Suprapubic skin (tissue), 4 donors: ENCODE data around the gene PAEP. TPM values are rescaled to one million over a fixed set of nuclear protein-coding genes. Genes with fewer than 3 reads are reported as not detected.

Experiments
- DNase-seq, 2 donors: peaks; one replicate each; pipeline ENCODE4 v3.0.0-alpha.2; 2019; ENCODE audit warnings: low spot score in 2 of 2
- H3K27ac ChIP-seq: fragments of 200-600 bp; sonication (generic); one replicate; pipeline ENCODE4 v1.5.1; 2019
- H3K27me3 ChIP-seq: fragments of 200-600 bp; sonication (generic); one replicate; pipeline ENCODE4 v1.5.1; 2019
- H3K36me3 ChIP-seq: fragments of 200-600 bp; sonication (generic); one replicate; pipeline ENCODE4 v1.5.1; 2019
- H3K4me1 ChIP-seq: fragments of 200-600 bp; sonication (generic); one replicate; pipeline ENCODE4 v1.5.1; 2019
- H3K4me3 ChIP-seq: fragments of 200-600 bp; sonication (generic); one replicate; pipeline ENCODE4 v1.5.1; 2019; ENCODE audit warnings: mild to moderate bottlenecking
- H3K9me3 ChIP-seq: fragments of 200-600 bp; sonication (generic); one replicate; pipeline ENCODE4 v1.5.1; 2019
- CTCF ChIP-seq, 2 donors: fragments of 200-600 bp in 1 of 2; fragments of 450-650 bp in 1 of 2; sonication (generic) in 1 of 2; IDR thresholded peaks; one replicate each; pipeline ENCODE4 v1.5.1; 2016 to 2019; ENCODE audit warnings: antibody characterized with exemption in 2 of 2, mild to moderate bottlenecking in 1 of 2, moderate library complexity in 1 of 2
- EP300 ChIP-seq: sonication (generic); formaldehyde crosslinking; IDR thresholded peaks from one replicate; pipeline ENCODE4 v1.6.1; 2017; ENCODE audit warnings: antibody characterized with exemption
- POLR2A ChIP-seq, 2 donors: fragments of 450-650 bp; IDR thresholded peaks; one replicate each; pipeline ENCODE4 v1.6.1; 2017; ENCODE audit warnings: antibody characterized with exemption in 2 of 2, mild to moderate bottlenecking in 2 of 2, moderate library complexity in 2 of 2
- POLR2AphosphoS5 ChIP-seq, 3 donors: sonication (generic); formaldehyde crosslinking; IDR thresholded peaks; one replicate each; pipeline ENCODE4 v1.6.1; 2017; ENCODE audit warnings: antibody characterized with exemption in 3 of 3
- WGBS: methylation state at CpG from one replicate; pipeline ENCODE4 v1.1.5; 2018; 5-methylcytosine and 5-hydroxymethylcytosine counted together
- total RNA-seq, 4 donors: library from RNA; depleted of rRNA; stranded (reverse); fragments of >200 nt; gene quantifications; one replicate each; pipeline ENCODE4 v1.1.0, GENCODE V29; 2016

The PAEP gene
- total RNA-seq, 4 donors from 2014 or later: 5.6 TPM; not detected in 3

DNA sequence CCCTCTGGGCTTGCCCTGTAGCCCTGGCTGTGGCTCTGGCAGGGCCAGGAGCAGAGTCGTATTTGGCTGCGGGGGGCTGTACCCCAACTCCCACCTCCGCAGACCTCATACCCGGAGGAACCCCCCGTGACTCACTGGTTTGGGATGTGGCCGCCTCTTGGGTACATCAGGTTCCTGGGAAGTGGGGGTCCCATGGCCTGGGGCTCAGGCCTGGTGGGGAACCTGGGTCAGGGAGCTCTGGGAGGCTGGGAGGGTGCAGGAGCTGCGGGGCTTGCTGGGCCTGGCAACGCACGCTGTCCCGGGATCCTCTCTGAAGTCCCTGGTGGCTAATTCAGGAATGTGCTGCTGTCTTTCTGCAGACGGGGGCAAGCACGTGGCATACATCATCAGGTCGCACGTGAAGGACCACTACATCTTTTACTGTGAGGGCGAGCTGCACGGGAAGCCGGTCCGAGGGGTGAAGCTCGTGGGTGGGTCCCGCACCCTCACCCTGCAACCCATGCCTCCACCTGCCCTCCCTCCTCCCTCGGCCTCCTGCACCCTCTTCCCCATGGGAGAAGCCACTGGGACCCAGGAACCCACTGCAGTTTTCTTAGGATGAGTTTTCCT, 37.9 kb upstream of the PAEP start:
- H3K4me1 ChIP-seq: no peaks in the 10 kb centered on the region
- no peaks in the 10 kb centered on the region for H3K9me3 ChIP-seq
- peak in 1 of 2 donors; percentile 68 for DNase-seq
- no peak overlapping the region for H3K27ac ChIP-seq
- H3K4me3 ChIP-seq: no peak overlapping the region
- H3K27me3 ChIP-seq: peaks cover 49% of the 10 kb centered on the region
- no CpG with 5 or more reads among the region's 21 CpGs for WGBS
- no peaks in the 10 kb centered on the region for H3K36me3 ChIP-seq
- TF ChIP-seq POLR2A (IDR thresholded peaks at IDR 0.05): no peak
- no peak for TF ChIP-seq POLR2AphosphoS5 (IDR thresholded peaks at IDR 0.05)
- no peak for TF ChIP-seq EP300
- TF ChIP-seq CTCF (IDR thresholded peaks at IDR 0.05): no peak

- Histone ChIP-seq H3K36me3 (no peaks in the 10 kb centered on the region), H3K9me3 (no peaks in the 10 kb centered on the region), H3K4me3 (no peak overlapping the region), H3K4me1 (no peaks in the 10 kb centered on the region), H3K27ac (no peak overlapping the region), H3K27me3 (peaks cover 49% of the 10 kb centered on the region)
- DNase-seq: peak in 1 of 2 donors; percentile 72
- TF ChIP-seq EP300: no peak
- TF ChIP-seq CTCF (IDR thresholded peaks at IDR 0.05): no peak
- no peak for TF ChIP-seq POLR2A (IDR thresholded peaks at IDR 0.05)
- no peak for TF ChIP-seq POLR2AphosphoS5 (IDR thresholded peaks at IDR 0.05)
- 49% methylated on average over 6 of the region's 27 CpGs for WGBS
Observed at GRCh38 chr9:135524130-135524861, 37.3 kb upstream of the PAEP start.

GRCh38 chr9:135525241-135526088, 36.1 kb upstream of the PAEP start:
- H3K4me1 ChIP-seq: no peaks in the 10 kb centered on the region
- no peaks in the 10 kb centered on the region for H3K36me3 ChIP-seq
- H3K9me3 ChIP-seq: no peaks in the 10 kb centered on the region
- H3K27ac ChIP-seq: no peak overlapping the region
- peak in 1 of 2 donors; percentile 63 for DNase-seq
- peaks cover 49% of the 10 kb centered on the region for H3K27me3 ChIP-seq
- WGBS: no CpG with 5 or more reads among the region's 31 CpGs
- H3K4me3 ChIP-seq: no peak overlapping the region
- TF ChIP-seq POLR2A (IDR thresholded peaks at IDR 0.05) (no peak), POLR2AphosphoS5 (IDR thresholded peaks at IDR 0.05) (no peak), EP300 (no peak), CTCF (IDR thresholded peaks at IDR 0.05) (no peak)

GRCh38 chr9:135526089-135526729, 35.3 kb upstream of the PAEP start:
- Histone ChIP-seq H3K4me1 (no peaks in the 10 kb centered on the region), H3K27me3 (peaks cover 55% of the 10 kb centered on the region), H3K4me3 (no peak overlapping the region), H3K9me3 (no peaks in the 10 kb centered on the region), H3K36me3 (no peaks in the 10 kb centered on the region), H3K27ac (no peak overlapping the region)
- 72% methylated on average over 6 of the region's 11 CpGs for WGBS
- TF ChIP-seq CTCF (IDR thresholded peaks at IDR 0.05) (no peak), POLR2A (IDR thresholded peaks at IDR 0.05) (no peak), POLR2AphosphoS5 (IDR thresholded peaks at IDR 0.05) (no peak), EP300 (no peak)
- DNase-seq: peak in 1 of 2 donors; percentile 69
